Activated T-cell treated with anti-CD3 and anti-CD28 coated beads, Interleukin-2, amount 50 U/mL, for 24 hours (primary cell): ENCODE data around the gene RGS12.
"Not testable (repeated sequence)": the region's sequence is repeated elsewhere in the genome, so short reads cannot be mapped to it uniquely, and the experiment has no call there.

Experiments used
- DNase-seq: peaks from one replicate; pipeline ENCODE4 v3.0.0-alpha.2; 2020
- H3K27ac Mint-ChIP-seq: 2 replicates; pipeline ENCODE4 v1.8.0; 2020; ENCODE audit warnings: mild to moderate bottlenecking, mixed read lengths
- H3K27me3 Mint-ChIP-seq: 2 replicates; pipeline ENCODE4 v1.8.0; 2020; ENCODE audit warnings: mixed read lengths
- H3K36me3 Mint-ChIP-seq: 2 replicates; pipeline ENCODE4 v1.8.0; 2020; ENCODE audit warnings: low read depth, mixed read lengths
- H3K4me1 Mint-ChIP-seq: 2 replicates; pipeline ENCODE4 v1.8.0; 2020; ENCODE audit warnings: low read depth, mixed read lengths
- H3K4me3 Mint-ChIP-seq: 2 replicates; pipeline ENCODE4 v1.8.0; 2020; ENCODE audit warnings: mild to moderate bottlenecking, moderate library complexity, mixed read lengths
- H3K9me3 Mint-ChIP-seq: 2 replicates; pipeline ENCODE4 v1.8.0; 2020; ENCODE audit warnings: mixed read lengths

RGS12 gene

GRCh38 chr4:3295837-3296624, 3.2 kb downstream of the RGS12 start:
- H3K27me3 Mint-ChIP-seq, result peaks cover 11% of the 10 kb centered on the region
- peaks cover 7% of the 10 kb centered on the region for H3K9me3 Mint-ChIP-seq
- H3K27ac Mint-ChIP-seq, result no peak overlapping the region
- peak; percentile 24 for DNase-seq
- H3K4me1 Mint-ChIP-seq, result peaks cover 19% of the 10 kb centered on the region
- no peak overlapping the region for H3K4me3 Mint-ChIP-seq
- H3K36me3 Mint-ChIP-seq, result no peaks in the 10 kb centered on the region

DNA sequence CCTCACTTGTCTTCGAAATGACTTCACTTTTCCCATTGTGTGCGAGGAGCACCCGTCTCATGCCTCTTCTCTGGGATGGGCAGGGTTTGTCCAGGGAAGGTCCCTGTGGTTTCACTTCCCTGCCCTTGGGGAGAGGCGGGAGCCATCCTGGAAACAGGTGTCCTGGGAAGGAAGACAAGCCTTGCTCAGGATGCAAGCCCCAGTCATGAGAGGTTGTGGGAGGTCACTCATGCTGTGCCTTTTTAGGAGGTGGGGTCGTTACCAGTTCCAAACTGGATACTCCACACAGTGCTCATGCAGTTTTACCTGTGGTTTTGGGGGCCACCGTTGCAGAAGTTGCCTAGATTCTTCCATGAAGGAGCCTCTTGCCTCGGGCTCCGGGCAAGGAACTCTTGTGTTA, 3.8 kb downstream of the RGS12 start:
- no peak overlapping the region for H3K27ac Mint-ChIP-seq
- no peaks in the 10 kb centered on the region for H3K36me3 Mint-ChIP-seq
- peaks cover 7% of the 10 kb centered on the region for H3K9me3 Mint-ChIP-seq

GRCh38 chr4:3297066-3297859, 4.4 kb downstream of the RGS12 start:
- H3K9me3 Mint-ChIP-seq, result peaks cover 7% of the 10 kb centered on the region
- H3K27ac Mint-ChIP-seq, result no peak overlapping the region
- H3K4me1 Mint-ChIP-seq, result peaks cover 24% of the 10 kb centered on the region
- peak; percentile 22 for DNase-seq
- no peak overlapping the region for H3K4me3 Mint-ChIP-seq
- H3K27me3 Mint-ChIP-seq, result peaks cover 5% of the 10 kb centered on the region
- no peaks in the 10 kb centered on the region for H3K36me3 Mint-ChIP-seq

More for the DNA sequence above, 3.8 kb downstream of the RGS12 start:
- peaks cover 8% of the 10 kb centered on the region for H3K27me3 Mint-ChIP-seq
- peak; percentile 21 for DNase-seq
- no peak overlapping the region for H3K4me3 Mint-ChIP-seq
- peaks cover 22% of the 10 kb centered on the region for H3K4me1 Mint-ChIP-seq

GRCh38 chr4:3299122-3299975, 6.5 kb downstream of the RGS12 start:
- DNase-seq, result peak; percentile 16
- Mint-ChIP-seq H3K27me3 (peaks cover 7% of the 10 kb centered on the region), H3K4me3 (no peak overlapping the region), H3K9me3 (peaks cover 7% of the 10 kb centered on the region), H3K4me1 (peaks cover 39% of the 10 kb centered on the region), H3K36me3 (no peaks in the 10 kb centered on the region), H3K27ac (no peak overlapping the region)

DNA sequence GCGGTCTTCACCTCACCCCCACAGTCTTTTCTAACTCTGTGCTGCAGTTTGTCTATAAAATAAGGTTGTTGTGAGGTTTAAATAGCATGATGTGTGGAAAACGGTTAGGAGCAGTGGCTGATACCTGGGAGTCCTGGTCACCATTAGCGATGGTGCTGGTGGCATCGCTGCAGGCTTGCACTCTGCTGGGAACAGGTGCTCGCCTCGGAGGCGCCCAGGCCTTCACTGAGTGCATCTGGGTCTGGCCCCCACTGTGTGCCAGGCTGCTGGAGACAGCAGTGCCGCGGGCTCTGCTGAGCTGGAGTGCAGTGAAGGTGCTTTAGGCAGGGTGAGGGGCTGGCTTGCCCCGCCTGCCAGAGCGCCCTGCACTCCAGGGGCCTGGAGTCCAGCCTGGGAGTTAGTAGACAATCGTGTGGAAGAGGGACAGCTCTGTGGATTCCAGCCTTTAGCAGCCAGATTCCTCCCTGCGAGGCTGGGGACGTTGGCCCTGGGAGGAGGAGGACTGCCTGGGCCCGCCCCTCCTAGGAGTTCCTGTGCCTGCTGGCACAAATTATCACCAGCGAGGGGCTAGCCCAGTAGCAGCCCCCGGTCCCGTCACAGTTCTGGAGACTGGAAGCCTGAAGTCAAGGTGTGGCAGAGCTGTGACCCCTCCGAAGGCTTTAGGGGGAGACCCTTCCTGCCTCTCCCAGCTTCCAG, 7.3 kb downstream of the RGS12 start:
- Mint-ChIP-seq H3K27ac (no peak overlapping the region), H3K9me3 (peaks cover 7% of the 10 kb centered on the region), H3K4me1 (peaks cover 46% of the 10 kb centered on the region), H3K36me3 (no peaks in the 10 kb centered on the region), H3K4me3 (no peak overlapping the region), H3K27me3 (peaks cover 7% of the 10 kb centered on the region)
- DNase-seq, result peak; percentile 24

- DNase-seq, result peak; percentile 26
- H3K9me3 Mint-ChIP-seq, H3K27me3 Mint-ChIP-seq, H3K4me3 Mint-ChIP-seq, H3K36me3 Mint-ChIP-seq, H3K27ac Mint-ChIP-seq: not testable (repeated sequence)
- peaks cover 54% of the 10 kb centered on the region for H3K4me1 Mint-ChIP-seq
These were observed 8.1 kb downstream of the RGS12 start for GRCh38 chr4:3300882-3301281.

DNA sequence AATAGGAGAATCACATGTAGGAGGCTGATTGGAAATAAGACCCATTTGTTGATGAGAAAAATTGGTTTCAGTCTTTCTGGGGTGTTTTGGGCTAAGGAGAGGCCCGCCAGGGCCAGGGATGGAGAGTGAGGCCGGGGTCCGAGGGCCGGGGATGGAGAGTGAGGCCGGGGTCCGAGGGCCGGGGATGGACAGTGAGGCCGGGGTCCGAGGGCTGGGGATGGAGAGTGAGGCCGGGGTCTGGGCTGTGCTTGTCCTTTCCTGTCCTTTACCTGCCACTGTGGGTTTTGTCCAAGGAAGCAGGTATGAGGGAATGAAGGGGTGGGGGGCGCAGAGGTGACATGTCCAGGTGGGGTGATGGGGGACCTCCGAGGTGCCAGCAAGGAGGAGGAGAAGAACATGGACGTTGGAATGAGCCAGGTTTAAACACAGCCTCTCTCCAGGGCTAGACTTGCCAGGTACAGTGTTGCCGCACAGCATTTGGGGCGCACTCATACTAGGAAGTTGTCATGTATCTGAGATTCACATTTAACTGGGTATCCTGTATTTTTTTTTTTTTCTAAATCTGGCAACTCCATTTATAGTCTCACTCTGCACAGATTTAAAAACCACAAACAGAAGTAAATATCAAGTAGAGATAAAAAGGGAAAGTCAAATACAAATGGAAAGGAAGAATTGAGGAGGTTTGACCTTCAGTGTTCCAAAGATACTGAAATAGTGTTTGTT, 8.8 kb downstream of the RGS12 start:
- Mint-ChIP-seq H3K27ac (peak overlapping the region; percentile 5), H3K36me3 (no peaks in the 10 kb centered on the region), H3K4me3 (peak overlapping the region; percentile 41), H3K9me3 (peaks cover 7% of the 10 kb centered on the region), H3K27me3 (peaks cover 7% of the 10 kb centered on the region), H3K4me1 (peaks cover 57% of the 10 kb centered on the region)
- DNase-seq, result peak; percentile 27

DNA sequence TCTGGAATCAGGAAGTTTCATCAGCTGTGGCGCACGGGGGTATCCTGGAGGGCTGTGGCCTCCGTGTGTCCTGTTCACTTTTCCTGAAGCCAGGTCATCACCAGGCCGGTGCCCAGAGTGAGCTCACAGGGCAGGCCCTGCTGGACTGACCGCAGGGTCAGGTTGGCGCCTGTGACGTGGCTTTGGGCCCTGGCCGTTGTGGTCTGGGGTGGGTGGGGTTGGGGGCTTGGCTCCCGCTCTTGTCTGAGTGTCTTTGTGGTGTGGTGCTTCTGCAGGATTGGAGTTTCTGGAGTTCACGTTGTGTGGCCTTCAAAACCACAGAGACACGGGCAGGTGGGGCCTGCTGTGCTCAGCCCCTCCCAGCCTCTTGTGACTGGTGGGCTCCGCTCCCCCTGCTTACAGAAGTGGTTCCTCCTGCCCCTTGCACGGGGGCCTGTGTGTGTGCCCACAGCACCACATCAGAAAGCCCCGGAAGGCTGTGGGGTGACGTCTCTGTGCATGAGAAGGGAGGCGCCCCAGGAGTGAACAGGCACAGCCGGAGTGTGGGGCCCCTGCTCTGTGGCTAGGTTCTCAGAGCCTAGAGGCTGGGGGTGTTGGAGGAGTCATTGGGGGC, 9.5 kb downstream of the RGS12 start:
- DNase-seq, result peak; percentile 77
- no peaks in the 10 kb centered on the region for H3K36me3 Mint-ChIP-seq
- H3K27ac Mint-ChIP-seq, result peak overlapping the region; percentile 80
- H3K9me3 Mint-ChIP-seq, result peaks cover 7% of the 10 kb centered on the region
- H3K27me3 Mint-ChIP-seq, result peaks cover 7% of the 10 kb centered on the region
- H3K4me3 Mint-ChIP-seq, result peak overlapping the region; percentile 67
- peaks cover 57% of the 10 kb centered on the region for H3K4me1 Mint-ChIP-seq

GRCh38 chr4:3302786-3303564, 10.2 kb downstream of the RGS12 start:
- Mint-ChIP-seq H3K4me1 (peaks cover 57% of the 10 kb centered on the region), H3K27ac (peak overlapping the region; percentile 80), H3K27me3 (peaks cover 7% of the 10 kb centered on the region), H3K9me3 (peaks cover 5% of the 10 kb centered on the region), H3K36me3 (no peaks in the 10 kb centered on the region), H3K4me3 (peak overlapping the region; percentile 67)
- peak; percentile 38 for DNase-seq

- Mint-ChIP-seq H3K27ac (no peak overlapping the region), H3K4me1 (peaks cover 61% of the 10 kb centered on the region), H3K36me3 (no peaks in the 10 kb centered on the region), H3K4me3 (no peak overlapping the region), H3K9me3 (no peaks in the 10 kb centered on the region), H3K27me3 (peaks cover 7% of the 10 kb centered on the region)
- DNase-seq, result no peak
These were observed 10.7 kb downstream of the RGS12 start for GRCh38 chr4:3303565-3303824.

DNA sequence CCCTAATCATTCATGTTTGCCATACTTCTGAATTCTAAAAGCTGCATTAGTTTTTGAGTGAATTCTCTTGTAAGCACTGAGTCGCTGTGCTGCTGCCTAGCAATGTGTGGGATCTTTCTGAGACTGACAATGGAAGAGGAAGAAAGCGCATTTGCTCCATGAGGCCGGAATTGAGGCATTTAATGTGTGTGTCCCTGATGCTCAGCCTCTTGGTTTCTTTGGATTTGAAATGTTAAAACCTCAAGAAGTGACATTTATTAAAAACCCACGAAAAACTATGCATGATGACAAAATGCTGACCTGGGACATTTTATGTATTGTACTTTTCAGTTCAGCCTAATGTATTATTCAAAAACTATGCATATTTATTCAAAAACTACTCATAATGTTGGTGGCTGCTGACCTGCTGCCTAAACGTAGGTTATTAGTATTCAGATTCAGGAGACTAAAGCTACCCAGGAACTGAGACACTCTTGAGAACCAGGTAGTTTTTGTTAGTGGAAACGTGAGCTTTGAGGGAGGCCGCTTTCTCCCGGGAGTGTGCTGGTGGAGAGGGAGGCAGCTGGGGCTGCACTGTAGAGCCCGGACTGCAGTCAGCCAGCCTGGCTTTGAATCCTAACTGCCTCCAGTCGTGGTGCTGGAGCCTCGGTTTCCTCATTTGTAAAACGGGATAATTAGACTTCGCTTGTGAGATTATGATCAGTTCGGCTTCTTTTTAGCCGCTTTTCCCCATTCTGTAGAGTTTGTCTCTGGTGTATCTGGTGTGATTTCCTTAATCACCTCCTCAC, 11.3 kb downstream of the RGS12 start:
- Mint-ChIP-seq H3K36me3 (no peaks in the 10 kb centered on the region), H3K9me3 (no peaks in the 10 kb centered on the region), H3K27me3 (peaks cover 7% of the 10 kb centered on the region), H3K4me1 (peaks cover 61% of the 10 kb centered on the region), H3K4me3 (no peak overlapping the region), H3K27ac (no peak overlapping the region)
- DNase-seq, result peak; percentile 15

- DNase-seq, result peak; percentile 26
- Mint-ChIP-seq H3K4me3 (no peak overlapping the region), H3K27me3 (peaks cover 7% of the 10 kb centered on the region)
These were observed 12.2 kb downstream of the RGS12 start for GRCh38 chr4:3304831-3305609.

More at GRCh38 chr4:3304831-3305609, 12.2 kb downstream of the RGS12 start:
- Mint-ChIP-seq H3K4me1 (peaks cover 53% of the 10 kb centered on the region), H3K36me3 (no peaks in the 10 kb centered on the region), H3K9me3 (no peaks in the 10 kb centered on the region), H3K27ac (no peak overlapping the region)
